ENCODE data around the gene SORBS1.

Gene SORBS1

GRCh38 chr10:95335933-95336699 lies 225.1 kb downstream of the SORBS1 start:
- DNase-seq = no peak

- no peak for DNase-seq
Measured at GRCh38 chr10:95334805-95335144, 226.4 kb downstream of the SORBS1 start.

GRCh38 chr10:95333997-95334804 lies 227.0 kb downstream of the SORBS1 start:
- no peak for DNase-seq

DNA sequence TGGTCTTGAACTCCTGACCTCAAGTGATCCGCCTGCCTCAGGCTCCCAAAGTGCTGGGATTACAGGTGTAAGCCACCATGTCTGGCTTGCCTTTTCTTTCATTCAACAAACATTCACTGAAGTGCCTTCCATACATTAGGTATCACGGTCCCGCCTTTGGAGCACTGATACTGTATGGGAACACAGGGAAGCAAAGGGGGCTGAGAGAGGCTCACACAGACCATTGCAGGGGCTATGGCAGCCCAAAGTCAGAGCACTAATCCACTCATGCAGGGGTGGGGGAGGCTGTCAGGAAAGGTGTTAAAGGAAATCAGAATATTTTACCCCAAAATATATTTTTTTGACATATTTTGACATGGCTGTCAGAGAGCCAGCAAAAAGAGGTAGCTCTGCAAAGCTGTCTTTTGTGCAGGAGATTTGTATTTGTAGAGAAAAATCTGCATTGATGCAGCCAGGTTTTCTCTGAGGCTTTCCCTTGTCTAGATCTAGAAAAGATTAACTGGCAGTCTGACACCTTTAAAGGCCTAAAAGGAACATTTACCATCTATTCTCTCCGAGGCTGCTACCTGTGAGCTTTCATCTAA lies 228.4 kb downstream of the SORBS1 start:
- DNase-seq = no peak

DNA sequence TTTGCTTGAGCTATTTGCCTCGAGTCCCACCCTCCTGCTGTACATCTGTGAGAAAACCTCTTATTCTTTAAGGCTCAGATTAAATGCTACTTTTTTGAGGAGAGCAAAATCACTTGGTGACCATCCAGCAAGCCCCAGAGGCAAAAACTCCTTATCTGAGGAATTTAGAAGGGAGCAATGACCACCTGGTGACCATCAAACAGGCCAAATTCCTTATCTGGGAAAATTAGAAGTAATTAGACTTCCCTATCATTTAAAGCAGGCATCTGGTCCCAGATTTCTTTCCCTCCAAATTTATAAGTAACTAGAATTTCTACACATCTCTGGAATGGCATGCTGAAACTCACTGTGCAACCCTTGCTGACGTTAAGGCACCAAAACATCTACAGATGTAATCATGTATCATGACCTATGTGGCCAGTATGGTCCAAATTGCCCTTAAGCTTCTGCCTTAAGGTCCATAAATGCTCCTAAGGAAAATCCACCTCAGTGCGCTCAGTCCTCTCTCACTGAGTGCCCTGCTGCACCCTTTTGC lies 229.5 kb downstream of the SORBS1 start:
- DNase-seq = no peak

DNA sequence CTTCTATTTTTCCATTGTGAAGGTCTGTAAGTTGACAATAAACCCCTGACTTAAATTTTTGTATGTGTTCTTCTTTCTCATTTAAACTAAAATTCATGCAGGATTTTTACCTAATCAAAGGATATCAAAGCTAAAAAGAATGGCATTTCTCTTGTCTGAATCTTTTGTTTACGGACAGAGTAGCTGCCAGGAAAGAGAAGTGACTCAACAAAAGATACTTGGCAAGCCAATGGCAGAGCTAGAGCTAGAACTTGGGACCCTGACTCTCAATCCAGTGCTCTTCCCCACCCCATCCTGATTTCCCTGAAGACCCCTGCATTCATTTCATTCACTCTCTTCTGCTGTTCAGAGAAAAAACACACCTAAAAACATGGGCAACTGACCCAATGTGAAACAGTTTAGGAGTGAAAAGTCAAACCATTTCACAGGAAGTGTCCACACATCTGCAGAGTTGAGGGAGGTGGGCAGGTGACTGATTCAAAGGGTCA lies 230.2 kb downstream of the SORBS1 start:
- peak; percentile 23 for DNase-seq

DNA sequence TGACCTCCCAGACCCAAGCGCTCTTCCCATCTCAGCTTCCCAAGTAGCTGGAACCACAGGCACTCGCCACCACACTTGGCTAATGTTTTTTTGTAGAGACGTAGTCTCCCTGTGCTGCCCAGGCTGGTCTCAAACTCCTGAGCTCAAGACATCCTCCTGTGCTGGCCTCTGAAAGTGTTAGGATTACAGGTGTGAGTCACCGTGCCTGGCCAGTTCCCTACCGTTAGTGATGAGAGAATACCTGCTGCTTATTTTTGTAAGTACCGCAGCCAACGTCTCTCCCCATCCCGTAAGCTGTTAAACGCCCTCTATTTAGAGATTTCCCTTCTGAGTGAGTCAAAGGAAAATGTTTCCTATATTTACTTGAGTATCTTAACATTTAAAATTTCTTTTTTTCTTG lies 231.9 kb downstream of the SORBS1 start:
- DNase-seq = peak; percentile 71

DNA sequence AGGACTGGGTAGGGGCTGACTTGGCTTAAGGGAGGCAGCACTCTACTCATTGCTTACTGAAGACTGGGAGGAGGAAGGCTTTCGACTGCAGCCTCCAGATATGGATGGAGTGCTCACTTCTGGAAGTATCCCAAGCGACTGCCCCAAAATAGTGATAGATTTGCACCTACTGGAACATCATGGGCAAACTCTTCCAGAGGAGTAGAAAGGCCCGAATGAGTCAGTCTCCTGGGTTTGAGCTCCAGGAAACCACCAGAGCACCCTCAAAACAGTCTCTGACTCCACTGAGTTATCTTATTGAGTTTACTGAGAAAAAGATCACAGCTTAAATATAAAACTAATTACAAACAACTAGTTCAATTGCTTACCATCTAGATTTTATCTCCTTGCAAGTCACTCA lies 233.2 kb downstream of the SORBS1 start:
- peak; percentile 32 for DNase-seq

DNA sequence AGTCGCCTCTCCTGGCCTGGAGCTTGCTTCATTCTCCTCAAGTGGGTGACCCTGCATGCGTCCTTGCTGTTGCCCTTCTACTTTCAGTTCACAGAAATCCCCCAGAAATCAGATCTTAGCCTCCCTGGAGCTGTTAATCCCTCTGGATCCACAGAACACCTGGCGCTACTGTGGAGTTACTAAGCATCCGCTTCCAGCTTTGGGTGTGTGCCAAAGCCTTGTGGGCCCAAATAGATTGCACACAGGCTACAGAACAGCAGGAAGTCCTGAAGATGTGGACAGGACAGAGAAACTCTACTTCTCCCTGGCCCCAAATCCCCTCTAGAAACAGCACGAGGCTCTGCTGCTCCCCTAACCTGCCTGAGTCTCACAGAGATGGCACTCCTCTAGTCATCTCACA lies 233.8 kb downstream of the SORBS1 start:
- DNase-seq = peak; percentile 96

DNA sequence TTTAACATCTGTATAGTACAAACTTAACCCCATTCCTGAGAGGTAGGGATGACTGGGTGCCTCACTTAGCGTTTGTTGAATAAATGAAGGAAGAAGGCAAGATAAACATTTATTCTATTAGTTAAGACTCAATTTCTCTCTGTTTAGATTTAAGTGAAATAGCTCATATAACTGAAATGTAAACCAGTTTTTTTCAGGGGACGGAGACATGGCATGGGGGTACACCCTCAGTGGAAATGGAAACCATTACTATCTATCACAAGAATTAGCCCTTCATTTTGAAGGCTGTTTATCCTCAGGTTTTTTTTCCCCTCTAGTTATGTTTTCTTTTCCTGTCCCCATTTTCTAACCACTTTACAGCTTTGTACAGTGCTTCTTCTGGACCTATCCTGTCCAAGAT lies 234.8 kb downstream of the SORBS1 start:
- no peak for DNase-seq

GRCh38 chr10:95325863-95326262 lies 235.3 kb downstream of the SORBS1 start:
- no peak for DNase-seq

- DNase-seq = no peak
Measured at GRCh38 chr10:95324436-95325268, 236.5 kb downstream of the SORBS1 start.

DNA sequence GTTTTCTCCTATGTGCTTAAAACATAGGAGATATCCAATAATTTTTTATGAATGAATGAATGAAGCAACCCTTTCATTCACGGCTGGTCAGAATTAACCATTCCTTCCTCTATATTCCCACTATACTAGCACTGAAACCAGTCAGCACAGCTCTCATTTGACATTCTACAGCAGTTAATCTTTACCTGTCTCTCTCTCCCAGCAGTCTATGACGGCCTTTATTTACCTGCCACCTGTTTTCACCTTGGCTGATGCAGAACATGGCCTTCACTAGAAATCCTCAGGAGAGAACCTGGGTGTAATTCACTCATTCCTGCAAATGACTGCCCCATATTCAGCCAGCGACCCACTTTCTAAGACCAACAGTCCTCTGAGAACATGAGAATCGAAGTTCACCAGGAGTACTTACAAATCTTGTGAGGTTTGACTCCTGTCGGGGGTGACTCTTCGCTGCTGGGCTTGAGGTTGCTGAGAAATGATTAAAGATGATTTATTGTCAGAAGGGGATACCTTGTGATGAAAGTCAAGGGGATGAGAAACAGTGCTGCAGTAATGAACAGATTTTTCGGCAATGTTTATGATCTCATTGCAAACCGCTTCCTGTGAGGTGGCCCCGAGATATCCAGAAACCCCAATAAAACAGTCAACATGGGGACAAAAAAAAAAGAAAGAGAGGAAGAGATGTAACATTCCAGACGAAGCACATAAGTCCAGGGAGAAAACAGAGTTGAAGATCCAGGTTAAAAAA lies 239.4 kb downstream of the SORBS1 start:
- no peak for DNase-seq

DNA sequence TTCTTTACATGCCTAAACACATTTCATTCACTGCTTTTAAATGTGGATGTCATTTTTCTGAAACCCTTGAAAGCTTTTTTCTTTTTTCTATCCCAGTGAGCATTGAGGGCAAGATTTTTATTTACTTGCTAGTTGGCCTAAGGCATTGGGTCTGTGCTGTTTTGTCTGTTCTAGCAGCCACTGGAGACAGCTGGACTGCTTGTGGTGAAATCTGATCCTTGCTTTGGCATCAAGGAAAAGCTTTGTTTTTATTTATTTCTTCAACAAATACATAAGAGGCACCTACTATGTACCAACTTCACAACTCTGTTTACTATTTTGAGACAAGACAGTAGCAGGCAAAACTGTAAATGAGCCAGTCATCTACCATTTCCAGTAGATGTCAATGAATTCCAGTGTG lies 241.9 kb downstream of the SORBS1 start:
- peak; percentile 19 for DNase-seq

- DNase-seq = no peak
Measured at GRCh38 chr10:95315509-95315908, 245.7 kb downstream of the SORBS1 start.

DNA sequence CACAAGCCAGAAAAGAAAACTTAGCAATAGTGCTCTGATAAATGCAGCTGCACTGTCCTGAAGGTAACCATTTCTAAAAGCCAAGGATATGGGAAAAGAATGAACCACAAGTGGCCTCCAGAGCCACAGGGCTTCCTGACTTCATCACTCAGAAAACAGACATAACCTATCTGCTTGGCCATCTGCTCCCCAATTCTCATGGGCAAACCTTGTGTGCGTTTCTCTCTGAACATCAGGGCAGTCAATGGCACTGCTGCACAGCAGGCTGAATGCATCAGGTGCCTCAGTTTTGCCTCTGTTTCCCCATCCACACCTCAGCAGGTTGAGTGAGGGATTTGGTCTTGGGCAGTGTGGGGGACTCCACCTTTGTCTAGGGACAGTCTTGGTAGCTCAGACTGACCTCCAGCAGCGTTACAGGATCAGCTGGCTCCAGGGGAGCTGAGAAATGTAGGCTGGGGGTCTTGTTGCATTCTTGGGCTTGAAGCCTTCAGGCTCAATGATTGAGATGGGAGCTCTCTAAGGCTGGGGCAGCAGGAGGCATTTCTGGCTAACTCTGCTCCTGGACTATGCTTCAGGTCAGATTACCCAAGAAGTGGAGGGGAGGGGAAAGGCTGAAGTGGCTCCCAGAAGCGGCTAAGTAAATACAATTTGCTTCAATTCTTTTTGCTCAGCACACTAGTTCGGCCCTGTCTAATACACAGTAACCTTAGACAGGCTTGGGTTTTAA lies 246.8 kb downstream of the SORBS1 start:
- peak; percentile 46 for DNase-seq

DNA sequence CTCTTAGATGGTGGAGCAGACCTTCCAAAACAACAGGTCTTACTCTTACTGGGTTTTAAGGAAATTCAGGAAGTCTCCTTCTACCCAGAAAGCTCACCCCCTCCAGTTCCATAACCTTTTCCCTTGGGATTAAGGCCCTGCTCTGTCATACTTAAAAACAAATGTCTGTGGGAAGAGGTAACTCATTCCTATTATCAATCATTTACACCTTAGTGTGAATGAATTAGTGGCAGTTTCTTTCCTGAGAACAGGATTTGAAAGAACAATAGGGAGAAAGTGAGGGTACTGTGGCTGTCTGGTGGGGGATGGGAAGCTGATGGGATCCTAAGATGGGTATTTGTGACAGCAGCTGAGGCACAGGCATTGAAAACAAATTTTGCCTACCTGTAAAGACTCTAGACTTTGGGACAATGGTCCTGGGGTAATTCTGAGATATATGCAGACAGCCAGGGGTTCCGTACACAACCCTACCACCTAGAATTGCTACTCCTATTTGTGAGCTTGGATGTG lies 248.1 kb downstream of the SORBS1 start:
- DNase-seq = no peak

- DNase-seq = no peak
Measured at GRCh38 chr10:95312257-95312656, 248.9 kb downstream of the SORBS1 start.

DNA sequence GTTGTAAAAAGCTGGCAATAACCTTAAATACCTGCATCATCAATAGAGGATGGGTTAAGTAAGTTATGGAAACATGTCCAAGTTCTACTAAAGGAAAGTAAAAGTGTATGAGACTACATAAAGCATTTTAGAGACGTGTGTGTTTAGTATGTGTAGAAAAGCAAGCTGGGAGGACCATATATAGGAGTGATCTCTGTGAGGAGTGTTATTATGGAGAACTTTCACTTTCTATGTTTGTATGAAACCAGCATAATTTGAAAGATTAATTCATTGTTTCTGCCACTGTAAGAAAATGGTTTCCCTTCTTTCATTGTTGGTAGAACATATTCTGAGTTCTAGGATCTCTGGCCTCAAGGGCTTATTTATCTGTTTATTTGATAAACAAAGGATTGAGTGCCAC lies 251.2 kb downstream of the SORBS1 start:
- DNase-seq = no peak

DNA sequence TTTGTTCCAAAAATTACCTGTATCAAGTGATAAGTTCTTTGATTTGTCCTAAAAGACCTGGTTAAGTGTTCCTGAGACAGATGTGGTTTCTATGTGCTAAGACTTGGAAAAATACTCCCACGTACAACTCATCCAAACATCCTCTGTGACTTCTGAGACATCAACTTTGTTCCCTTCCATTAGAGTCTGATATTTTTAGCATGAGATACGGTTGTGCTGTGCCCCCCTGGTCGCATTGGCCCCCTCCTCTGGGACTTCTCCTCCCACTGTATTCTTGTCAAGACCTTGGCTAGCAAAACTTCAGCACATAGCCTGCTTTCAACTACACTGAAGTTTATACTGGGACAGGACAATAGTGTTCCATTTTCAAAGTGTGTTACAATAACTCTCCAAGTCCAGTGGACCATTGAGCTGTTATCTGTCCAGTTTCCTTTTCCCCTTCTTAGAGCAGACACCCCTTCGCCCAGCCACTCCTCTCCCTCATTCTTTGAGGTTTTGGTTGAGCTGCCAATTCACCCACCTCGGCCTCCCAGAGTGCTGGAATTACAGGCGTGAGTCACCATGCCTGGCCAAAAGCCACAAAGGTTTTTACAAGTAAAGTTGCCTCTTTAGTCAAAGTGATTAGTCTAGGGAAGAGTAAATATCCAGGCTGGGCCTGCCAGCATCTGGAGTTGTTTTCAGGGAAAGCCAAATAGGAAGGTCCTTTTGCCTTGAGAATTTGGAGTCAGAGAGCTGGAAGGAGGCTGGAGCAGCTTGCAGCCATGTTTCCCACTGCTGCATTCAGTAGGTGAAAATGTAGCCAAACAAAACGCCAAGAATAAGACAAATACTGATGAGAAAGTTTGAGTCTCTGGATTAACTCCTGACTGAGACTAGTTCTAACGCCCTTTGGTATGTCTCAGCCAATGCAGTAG lies 252.5 kb downstream of the SORBS1 start:
- DNase-seq = peak; percentile 62
